ENCODE data around the gene TSKS.

GRCh38 chr19:49705919-49706318 lies 57.2 kb downstream of the TSKS start:
- TF ChIP-seq CTCF (IDR thresholded peaks at IDR 0.05) (no peak), POLR2A (IDR thresholded peaks at IDR 0.05; ENCODE audit: low read depth) (no peak)
